Subcutaneous abdominal adipose tissue (tissue), 5 donors: ENCODE measurements around the gene DDX24.

Experiments
- H3K27ac ChIP-seq: one replicate; pipeline ENCODE4 v1.7.0; 2013; ENCODE audit warnings: low read depth, mild to moderate bottlenecking, inconsistent platforms, low read length, moderate library complexity
- H3K27me3 ChIP-seq, 5 donors: one replicate each; pipeline ENCODE4 v1.7.0; 2013; ENCODE audit warnings: low read length in 5 of 5, inconsistent platforms in 1 of 5; ENCODE audit not compliant: control insufficient read depth in 5 of 5, insufficient read depth in 4 of 5
- H3K36me3 ChIP-seq, 5 donors: one replicate each; pipeline ENCODE4 v1.7.0; 2013; ENCODE audit warnings: low read length in 5 of 5; ENCODE audit not compliant: control insufficient read depth in 5 of 5, insufficient read depth in 5 of 5
- H3K4me1 ChIP-seq, 5 donors: one replicate each; pipeline ENCODE4 v1.7.0; 2013; ENCODE audit warnings: low read length in 5 of 5, mild to moderate bottlenecking in 3 of 5, moderate library complexity in 1 of 5; ENCODE audit not compliant: control insufficient read depth in 5 of 5, insufficient read depth in 5 of 5
- H3K4me3 ChIP-seq, 5 donors: one replicate each; pipeline ENCODE4 v1.7.0; 2013; ENCODE audit warnings: low read length in 5 of 5, low read depth in 1 of 5
- H3K9ac ChIP-seq, 5 donors: one replicate each; pipeline ENCODE4 v1.7.0; 2013; ENCODE audit warnings: low read length in 5 of 5, mild to moderate bottlenecking in 4 of 5, moderate library complexity in 3 of 5
- H3K9me3 ChIP-seq, 5 donors: one replicate each; pipeline ENCODE4 v1.7.0; 2013; ENCODE audit warnings: low read length in 5 of 5; ENCODE audit not compliant: control insufficient read depth in 5 of 5
- donor health status: healthy.
- donor health status: healthy.
- donor health status: healthy.
- donor health status: healthy.
- donor health status: healthy.

The DDX24 gene

GRCh38 chr14:94124582-94125377 is 43.8 kb upstream of the DDX24 start:
- Histone ChIP-seq H3K9ac (no peak overlapping the region), H3K36me3 (peaks cover 0 to 11% (median 3%) of the 10 kb centered on the region in 5 donors), H3K27ac (no peak overlapping the region), H3K4me3 (no peak overlapping the region), H3K9me3 (peaks cover 3 to 15% (median 12%) of the 10 kb centered on the region in 5 donors), H3K27me3 (no peaks in the 10 kb centered on the region), H3K4me1 (peaks cover 2 to 15% (median 10%) of the 10 kb centered on the region in 5 donors)

GRCh38 chr14:94123868-94124267 is 42.9 kb upstream of the DDX24 start:
- Histone ChIP-seq H3K9ac (no peak overlapping the region), H3K27me3 (no peaks in the 10 kb centered on the region), H3K4me3 (no peak overlapping the region), H3K27ac (no peak overlapping the region), H3K9me3 (peaks cover 3 to 23% (median 20%) of the 10 kb centered on the region in 5 donors), H3K4me1 (peaks cover under 1 to 7% (median 2%) of the 10 kb centered on the region in 5 donors), H3K36me3 (peaks cover 0 to 11% (median 3%) of the 10 kb centered on the region in 5 donors)

- H3K27me3 ChIP-seq = no peaks in the 10 kb centered on the region
Measured at GRCh38 chr14:94123296-94123695, 42.3 kb upstream of the DDX24 start.

DNA sequence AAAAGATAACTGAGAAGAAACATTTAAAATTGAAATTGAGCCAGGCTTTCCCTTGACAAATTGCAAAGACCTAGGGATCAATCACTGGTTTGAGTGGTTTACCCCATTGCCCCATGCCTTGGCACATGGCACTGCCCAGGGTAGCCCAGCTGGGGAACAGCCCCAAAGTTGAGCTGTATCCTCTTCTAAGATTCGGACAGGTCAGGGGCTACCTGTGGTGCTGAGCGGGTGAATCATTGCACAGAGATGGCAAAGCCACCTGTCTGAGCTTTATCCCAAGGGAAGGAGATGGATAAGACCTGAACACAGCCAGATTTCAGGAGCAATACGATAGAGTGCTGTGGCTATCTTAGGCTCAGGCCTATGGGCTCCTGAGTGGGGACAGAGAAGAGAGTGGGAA is 41.4 kb upstream of the DDX24 start:
- Histone ChIP-seq H3K27me3 (no peaks in the 10 kb centered on the region), H3K9me3 (peaks cover 3 to 23% (median 20%) of the 10 kb centered on the region in 5 donors), H3K27ac (no peak overlapping the region), H3K4me3 (no peak overlapping the region), H3K36me3 (peaks cover 0 to 9% (median 3%) of the 10 kb centered on the region in 5 donors), H3K4me1 (no peaks in the 10 kb centered on the region), H3K9ac (no peak overlapping the region)

More at GRCh38 chr14:94123296-94123695, 42.3 kb upstream of the DDX24 start:
- Histone ChIP-seq H3K9ac (no peak overlapping the region), H3K4me3 (no peak overlapping the region), H3K4me1 (peaks cover 0 to under 1% (median 0%) of the 10 kb centered on the region in 5 donors), H3K9me3 (peaks cover 3 to 23% (median 20%) of the 10 kb centered on the region in 5 donors), H3K36me3 (peaks cover 0 to 11% (median 3%) of the 10 kb centered on the region in 5 donors), H3K27ac (no peak overlapping the region)

DNA sequence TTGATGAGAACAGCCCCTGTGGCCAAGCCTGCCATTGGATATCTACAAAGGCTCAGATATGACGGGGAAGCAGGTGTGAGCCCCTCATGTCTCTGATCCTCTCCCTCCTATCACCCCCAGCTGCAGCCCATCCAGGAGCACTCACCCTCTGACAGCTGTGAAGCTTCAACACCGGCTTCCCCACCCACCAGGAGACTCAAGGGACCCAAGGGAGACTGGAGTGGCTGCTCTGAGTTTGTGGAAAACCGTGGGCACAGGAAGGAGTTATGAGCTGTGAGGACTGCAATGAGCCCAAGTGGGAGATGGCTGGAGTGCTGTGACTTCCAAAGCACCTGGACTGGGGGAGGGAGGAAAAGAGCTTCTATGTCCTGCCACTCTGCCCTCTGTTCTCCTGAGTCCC is 40.5 kb upstream of the DDX24 start:
- Histone ChIP-seq H3K36me3 (peaks cover 0 to 6% (median 0%) of the 10 kb centered on the region in 5 donors), H3K9ac (no peak overlapping the region), H3K4me1 (no peaks in the 10 kb centered on the region), H3K27me3 (no peaks in the 10 kb centered on the region), H3K4me3 (no peak overlapping the region), H3K9me3 (peaks cover 3 to 23% (median 20%) of the 10 kb centered on the region in 5 donors), H3K27ac (no peak overlapping the region)

DNA sequence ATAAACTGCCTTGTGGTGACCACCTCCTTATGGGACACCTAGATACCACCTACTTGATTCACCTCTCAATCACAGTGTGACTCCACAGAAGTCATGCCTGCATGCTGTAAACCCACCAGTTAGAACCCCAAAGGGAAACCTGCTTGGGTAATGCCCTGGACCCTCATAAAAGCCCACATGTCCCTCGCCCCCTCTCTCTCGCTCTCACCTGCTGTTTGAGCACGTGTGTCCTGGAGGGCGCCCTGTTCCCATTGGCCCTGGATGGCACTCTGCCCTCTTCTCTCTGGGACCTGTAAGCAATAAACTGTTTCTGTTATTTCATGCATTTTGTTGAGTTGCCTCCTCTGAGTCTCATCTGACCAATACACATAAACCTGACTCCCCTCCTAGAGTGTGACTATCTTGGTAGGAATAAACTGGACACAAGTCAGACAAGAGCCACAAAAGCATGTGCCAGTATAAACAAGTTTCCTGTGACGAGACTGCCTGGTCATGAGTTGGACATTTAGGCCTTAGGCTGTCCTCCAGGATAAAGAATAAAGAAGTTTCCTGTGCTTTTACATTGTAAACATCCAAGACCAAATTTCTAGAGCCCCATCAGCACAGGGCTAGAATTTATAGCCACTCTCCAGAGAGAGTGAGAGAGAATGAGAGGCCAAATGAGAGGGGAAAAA is 39.8 kb upstream of the DDX24 start:
- H3K4me3 ChIP-seq = no peak overlapping the region
- H3K9me3 ChIP-seq = peaks cover 3 to 23% (median 20%) of the 10 kb centered on the region in 5 donors
- no peaks in the 10 kb centered on the region for H3K4me1 ChIP-seq
- H3K27ac ChIP-seq = no peak overlapping the region
- peaks cover 0 to 12% (median 6%) of the 10 kb centered on the region in 5 donors for H3K36me3 ChIP-seq
- H3K27me3 ChIP-seq = no peaks in the 10 kb centered on the region
- H3K9ac ChIP-seq = no peak overlapping the region

GRCh38 chr14:94119071-94119470 is 38.1 kb upstream of the DDX24 start:
- Histone ChIP-seq H3K27me3 (no peaks in the 10 kb centered on the region), H3K4me3 (no peak overlapping the region), H3K9ac (no peak overlapping the region), H3K4me1 (peaks cover 6 to 15% (median 13%) of the 10 kb centered on the region in 5 donors), H3K9me3 (peaks cover 3 to 23% (median 20%) of the 10 kb centered on the region in 5 donors), H3K27ac (no peak overlapping the region), H3K36me3 (peaks cover 0 to 9% (median 6%) of the 10 kb centered on the region in 5 donors)

- Histone ChIP-seq H3K27ac (no peak overlapping the region), H3K4me1 (peaks cover 8 to 27% (median 26%) of the 10 kb centered on the region in 5 donors), H3K36me3 (peaks cover 0 to 9% (median 6%) of the 10 kb centered on the region in 5 donors), H3K9me3 (peaks cover 3 to 23% (median 20%) of the 10 kb centered on the region in 5 donors), H3K27me3 (no peaks in the 10 kb centered on the region), H3K9ac (no peak overlapping the region), H3K4me3 (no peak overlapping the region)
Measured at GRCh38 chr14:94117856-94118255, 36.9 kb upstream of the DDX24 start.

DNA sequence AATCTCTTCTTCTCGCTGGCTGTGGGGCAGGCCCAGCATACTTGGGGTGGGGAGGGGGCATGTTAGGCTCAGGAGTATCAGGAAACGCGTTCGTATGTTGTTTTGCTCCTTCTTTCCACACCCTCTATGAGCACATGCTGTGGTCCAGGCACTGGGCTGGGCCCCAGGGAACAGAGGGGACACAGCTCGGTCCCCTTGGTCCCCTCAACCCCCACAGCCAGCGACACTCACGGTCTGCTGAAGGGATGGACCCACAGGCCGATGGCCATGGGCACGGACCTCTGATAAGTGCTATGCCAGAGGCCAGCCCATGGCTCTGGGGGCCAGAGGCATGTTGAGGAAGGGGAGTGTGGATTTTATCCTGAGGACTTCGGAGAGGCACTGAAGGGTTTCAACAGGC is 35.7 kb upstream of the DDX24 start:
- H3K9me3 ChIP-seq = peaks cover 3 to 23% (median 20%) of the 10 kb centered on the region in 5 donors
- no peak overlapping the region for H3K4me3 ChIP-seq
- H3K4me1 ChIP-seq = peaks cover 8 to 39% (median 31%) of the 10 kb centered on the region in 5 donors
- no peak overlapping the region for H3K27ac ChIP-seq
- H3K27me3 ChIP-seq = no peaks in the 10 kb centered on the region
- H3K36me3 ChIP-seq = peaks cover 0 to 9% (median 6%) of the 10 kb centered on the region in 5 donors
- no peak overlapping the region for H3K9ac ChIP-seq

- H3K27me3 ChIP-seq = no peaks in the 10 kb centered on the region
- H3K27ac ChIP-seq = no peak overlapping the region
- H3K9me3 ChIP-seq = peaks cover under 1 to 18% (median 16%) of the 10 kb centered on the region in 5 donors
- H3K4me1 ChIP-seq = peaks cover 8 to 48% (median 31%) of the 10 kb centered on the region in 5 donors
- no peak overlapping the region for H3K9ac ChIP-seq
- H3K4me3 ChIP-seq = no peak overlapping the region
- peaks cover 0 to 9% (median 6%) of the 10 kb centered on the region in 5 donors for H3K36me3 ChIP-seq
Measured at GRCh38 chr14:94115631-94116030, 34.6 kb upstream of the DDX24 start.
